Urinary bladder (tissue), 4 donors: ENCODE measurements around the gene P3H1. TPM values are rescaled to one million over a fixed set of nuclear protein-coding genes. Genes with fewer than 3 reads are reported as not detected.

Experiments
- DNase-seq: peaks from one replicate; pipeline ENCODE4 v3.0.0-alpha.2; 2015; ENCODE audit errors: extremely low spot score
- H3K27ac ChIP-seq: one replicate; pipeline ENCODE4 v1.5.1; 2013; ENCODE audit warnings: low read depth, mild to moderate bottlenecking, moderate library complexity
- H3K36me3 ChIP-seq: one replicate; pipeline ENCODE4 v1.6.1; 2013; ENCODE audit warnings: mild to moderate bottlenecking, moderate library complexity; ENCODE audit not compliant: insufficient read depth
- H3K4me1 ChIP-seq: one replicate; pipeline ENCODE4 v1.6.1; 2013; ENCODE audit warnings: mild to moderate bottlenecking, moderate library complexity; ENCODE audit not compliant: insufficient read depth
- H3K4me3 ChIP-seq: one replicate; pipeline ENCODE4 v1.5.1; 2013; ENCODE audit warnings: low read depth, low read length
- WGBS: extraction: QIAGEN DNeasy Blood & Tissue Kit; methylation state at CpG from one replicate; pipeline ENCODE4 v1.1.7; 2013; 5-methylcytosine and 5-hydroxymethylcytosine counted together
- polyA plus RNA-seq: library from polyadenylated mRNA; stranded (reverse); fragments of 200-250 nt; gene quantifications from one replicate; pipeline ENCODE4 v1.2.3, GENCODE V29; 2013
- total RNA-seq: library from RNA; depleted of rRNA; stranded (reverse); fragments of >200 nt; gene quantifications from one replicate; pipeline ENCODE4 v1.2.3, GENCODE V29; 2014
- donor health status: healthy with polysubstance abuse.
- donor health status: healthy.

Gene P3H1
- total and polyA plus RNA-seq, 2 donors = 35.5 to 81.1 TPM

DNA sequence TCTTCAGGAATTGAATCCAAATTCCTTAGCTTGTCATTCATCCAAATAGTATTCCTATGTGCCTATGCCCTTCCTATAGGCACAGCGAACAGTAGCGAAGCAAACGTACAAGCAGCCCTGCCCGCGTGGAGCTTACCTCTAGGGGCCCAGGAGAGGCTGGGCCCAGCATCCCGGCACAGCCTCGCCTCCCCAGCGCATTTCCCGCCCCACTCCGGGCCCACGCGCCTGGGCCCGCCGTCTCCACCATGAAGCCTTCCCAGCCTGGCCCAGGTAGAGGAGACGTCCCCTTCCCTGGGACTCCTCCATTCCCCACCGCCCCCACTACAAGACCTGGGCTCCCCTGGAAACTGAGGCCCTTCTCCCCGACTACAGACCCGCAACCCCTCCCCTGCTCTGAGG, 17.7 kb upstream of the P3H1 start:
- H3K36me3 ChIP-seq = no peaks in the 10 kb centered on the region
- H3K27ac ChIP-seq = no peak overlapping the region
- no peak overlapping the region for H3K4me3 ChIP-seq
- 83% methylated on average over 18 of the region's 18 CpGs for WGBS
- no peak for DNase-seq
- H3K4me1 ChIP-seq = no peaks in the 10 kb centered on the region

DNA sequence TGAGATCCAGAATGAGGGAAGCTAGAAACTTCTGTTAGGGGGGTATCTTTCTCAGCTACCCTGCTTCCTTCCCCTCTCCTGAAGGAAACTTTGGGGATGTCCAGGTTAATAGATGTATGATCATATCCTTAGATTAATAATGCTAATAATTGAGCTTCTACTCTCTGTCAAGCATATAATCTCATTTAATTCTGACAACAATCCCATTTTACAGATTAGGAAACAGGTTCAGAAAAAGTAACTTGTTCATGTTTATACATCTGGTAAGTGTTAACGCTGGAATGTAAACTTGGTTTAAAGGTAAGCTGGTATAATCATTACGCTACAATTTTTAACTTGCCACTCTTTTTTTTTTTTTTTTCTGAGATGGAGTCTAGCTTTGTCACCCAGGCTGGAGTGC, 16.3 kb upstream of the P3H1 start:
- H3K4me3 ChIP-seq = no peak overlapping the region
- 98% methylated on average over 2 of the region's 2 CpGs for WGBS

DNA sequence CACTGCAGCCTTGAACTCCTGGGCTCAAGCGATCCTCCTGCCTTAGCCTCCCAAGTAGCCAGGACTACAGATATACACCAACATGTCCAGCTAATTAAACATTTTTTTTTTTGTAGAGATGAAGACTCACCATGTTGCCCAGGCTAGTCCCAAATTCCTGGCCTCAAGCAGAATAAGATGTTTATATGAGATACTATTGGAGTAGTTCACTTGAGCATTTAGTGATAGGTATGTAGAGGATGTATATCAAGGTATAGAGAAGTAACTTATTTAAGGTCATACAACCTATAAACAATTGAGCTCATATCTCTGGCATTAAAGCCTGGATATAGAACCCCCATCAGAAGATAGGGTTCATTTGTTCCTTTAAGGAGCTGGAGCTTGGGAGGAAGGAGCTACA, 13.3 kb upstream of the P3H1 start:
- H3K36me3 ChIP-seq = peaks cover 4% of the 10 kb centered on the region
- WGBS = 97% methylated on average over 1 of the region's 1 CpG

More for the DNA sequence above, 16.3 kb upstream of the P3H1 start:
- Histone ChIP-seq H3K27ac (no peak overlapping the region), H3K36me3 (no peaks in the 10 kb centered on the region), H3K4me1 (no peaks in the 10 kb centered on the region)
- no peak for DNase-seq

DNA sequence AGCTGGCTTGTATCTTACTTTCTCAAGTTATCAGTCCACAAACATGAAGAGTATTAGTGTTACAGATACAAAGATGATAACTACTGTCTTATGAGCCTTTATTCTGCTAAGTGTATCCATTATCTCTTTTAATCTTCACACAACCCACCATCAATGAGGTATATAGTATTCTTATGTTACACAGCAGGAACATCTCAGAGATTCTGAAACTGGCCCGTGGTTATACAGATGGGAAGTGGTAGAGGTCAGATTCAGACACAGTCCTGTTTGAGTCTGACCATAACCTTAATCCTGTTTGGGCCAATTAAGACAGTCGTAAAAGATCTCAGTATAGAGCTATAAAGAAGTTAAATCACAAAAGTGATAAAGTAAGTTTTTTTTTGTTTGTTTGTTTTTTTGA, 12.9 kb upstream of the P3H1 start:
- no peak for DNase-seq
- 66% methylated on average over 2 of the region's 2 CpGs for WGBS
- Histone ChIP-seq H3K4me3 (no peak overlapping the region), H3K27ac (no peak overlapping the region), H3K36me3 (peaks cover 4% of the 10 kb centered on the region), H3K4me1 (no peaks in the 10 kb centered on the region)

More for the DNA sequence above, 13.3 kb upstream of the P3H1 start:
- Histone ChIP-seq H3K4me1 (no peaks in the 10 kb centered on the region), H3K27ac (no peak overlapping the region), H3K4me3 (no peak overlapping the region)
- DNase-seq = no peak

DNA sequence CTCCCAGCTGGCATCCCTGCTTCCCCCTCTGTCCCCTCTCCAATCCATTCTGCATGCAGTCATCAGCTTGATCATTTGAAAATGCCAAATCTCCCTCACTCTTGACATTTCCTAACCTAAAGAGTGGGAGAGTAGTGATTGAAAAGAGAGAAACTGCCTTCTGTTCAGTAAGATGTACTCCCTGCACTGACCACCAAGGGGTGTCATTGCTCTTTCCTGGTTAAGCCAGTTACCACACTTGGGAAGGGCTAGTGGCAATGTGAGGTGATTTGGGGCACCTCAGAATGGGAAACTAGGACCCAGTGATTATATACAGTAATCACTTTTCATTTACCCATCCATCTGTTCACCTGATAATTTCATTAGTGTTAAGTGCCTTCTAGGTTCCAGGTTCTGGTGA, 11.0 kb upstream of the P3H1 start:
- H3K4me3 ChIP-seq = no peak overlapping the region
- H3K27ac ChIP-seq = no peak overlapping the region
- no peak for DNase-seq
- H3K4me1 ChIP-seq = no peaks in the 10 kb centered on the region
- peaks cover 4% of the 10 kb centered on the region for H3K36me3 ChIP-seq

DNA sequence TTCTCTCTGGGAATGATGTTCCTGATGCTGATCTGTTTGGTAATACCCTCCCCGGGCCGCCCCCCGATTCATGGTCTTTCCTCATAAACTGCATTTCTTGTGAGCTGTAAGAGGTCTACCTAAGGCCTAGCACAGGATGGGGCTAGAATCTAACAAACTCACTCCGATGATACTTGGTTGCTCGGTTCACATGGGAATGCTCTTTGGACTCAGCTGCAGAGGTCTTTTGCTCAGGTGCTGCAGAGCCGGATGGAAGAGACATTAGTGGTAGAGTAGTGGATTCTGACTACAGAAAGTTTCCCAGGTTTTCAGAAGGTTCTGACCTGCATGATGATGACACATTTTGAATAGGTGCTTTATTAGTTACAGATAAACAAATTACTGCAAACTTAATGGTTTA, 9.7 kb upstream of the P3H1 start:
- WGBS = 98% methylated on average over 6 of the region's 6 CpGs
- no peaks in the 10 kb centered on the region for H3K4me1 ChIP-seq
- H3K4me3 ChIP-seq = no peak overlapping the region
- peaks cover 5% of the 10 kb centered on the region for H3K36me3 ChIP-seq
- no peak for DNase-seq
- H3K27ac ChIP-seq = no peak overlapping the region

DNA sequence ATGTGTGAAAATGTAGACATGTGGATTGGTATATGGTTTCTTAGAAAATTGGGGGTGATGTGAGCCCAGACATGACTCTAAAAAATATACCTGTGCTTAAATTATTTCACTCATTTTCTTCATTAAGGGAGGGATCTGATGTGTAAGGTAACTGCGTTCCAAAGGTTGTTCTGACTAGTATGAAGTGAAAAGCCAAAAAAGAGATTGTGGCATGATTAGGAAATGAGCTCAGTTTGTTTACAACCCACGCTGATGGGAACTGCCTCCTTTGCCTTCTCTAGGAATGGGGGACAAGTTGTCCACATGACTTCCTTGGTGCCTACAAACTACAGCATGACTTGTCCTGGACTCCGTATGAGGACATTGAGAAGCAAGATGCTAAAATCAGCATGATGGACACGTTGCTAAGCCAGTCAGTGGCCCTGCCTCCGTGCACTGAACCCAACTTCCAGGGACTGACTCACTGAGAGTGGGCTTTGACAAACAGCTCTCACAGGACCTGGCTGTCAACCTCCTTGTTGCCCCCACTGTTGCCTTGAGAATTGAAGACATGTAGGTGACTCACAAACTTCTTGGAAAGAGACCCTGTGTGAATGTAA, 8.2 kb upstream of the P3H1 start:
- peaks cover 5% of the 10 kb centered on the region for H3K36me3 ChIP-seq

DNA sequence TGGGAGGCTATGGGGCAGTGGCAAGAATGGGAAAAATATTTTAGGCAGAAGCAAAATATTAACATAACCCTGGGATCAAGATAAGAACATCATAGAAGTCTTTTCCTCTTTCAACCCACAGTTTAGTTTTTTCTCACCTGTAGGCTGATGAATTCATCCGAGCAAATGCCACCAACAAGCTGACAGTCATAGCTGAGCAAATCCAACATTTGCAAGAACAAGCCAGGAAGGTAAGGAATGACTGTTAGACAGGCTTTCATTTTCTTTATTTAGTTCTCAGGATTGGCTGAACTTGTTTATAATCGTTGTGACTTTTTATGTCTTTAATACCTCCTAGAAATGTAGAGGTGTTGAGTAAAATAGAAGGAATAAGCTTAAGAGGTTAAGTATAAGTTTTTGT, 6.6 kb upstream of the P3H1 start:
- Histone ChIP-seq H3K36me3 (peaks cover 7% of the 10 kb centered on the region), H3K27ac (no peak overlapping the region), H3K4me1 (peaks cover 1% of the 10 kb centered on the region), H3K4me3 (no peak overlapping the region)
- 48% methylated on average over 2 of the region's 2 CpGs for WGBS
- no peak for DNase-seq

More for the DNA sequence above, 8.2 kb upstream of the P3H1 start:
- 90% methylated on average over 5 of the region's 5 CpGs for WGBS
- Histone ChIP-seq H3K4me1 (no peaks in the 10 kb centered on the region), H3K27ac (no peak overlapping the region), H3K4me3 (no peak overlapping the region)
- DNase-seq = no peak

DNA sequence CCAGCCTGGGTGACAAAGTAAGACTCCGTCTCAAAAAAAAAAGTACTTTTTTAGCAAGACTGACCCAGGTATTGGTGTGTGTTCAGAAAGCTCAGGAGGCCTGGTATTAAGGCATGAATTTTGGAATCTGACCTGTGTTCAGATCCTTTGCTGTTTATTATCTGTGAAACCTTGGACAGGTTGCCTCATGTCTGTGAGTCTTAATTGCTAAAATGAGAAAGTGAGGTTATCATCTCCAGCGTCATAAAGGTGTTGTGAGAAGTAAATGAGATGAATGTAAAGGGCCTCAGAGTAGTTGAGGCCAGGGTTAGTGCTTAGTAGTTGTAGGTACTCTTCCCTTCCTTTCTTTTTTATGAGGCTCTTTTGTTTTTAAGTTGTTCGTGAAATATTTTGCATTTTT, 3.0 kb upstream of the P3H1 start:
- no peak for DNase-seq
- Histone ChIP-seq H3K4me1 (peaks cover 1% of the 10 kb centered on the region), H3K27ac (no peak overlapping the region), H3K36me3 (peaks cover 3% of the 10 kb centered on the region), H3K4me3 (no peak overlapping the region)
- WGBS = 93% methylated on average over 3 of the region's 3 CpGs

DNA sequence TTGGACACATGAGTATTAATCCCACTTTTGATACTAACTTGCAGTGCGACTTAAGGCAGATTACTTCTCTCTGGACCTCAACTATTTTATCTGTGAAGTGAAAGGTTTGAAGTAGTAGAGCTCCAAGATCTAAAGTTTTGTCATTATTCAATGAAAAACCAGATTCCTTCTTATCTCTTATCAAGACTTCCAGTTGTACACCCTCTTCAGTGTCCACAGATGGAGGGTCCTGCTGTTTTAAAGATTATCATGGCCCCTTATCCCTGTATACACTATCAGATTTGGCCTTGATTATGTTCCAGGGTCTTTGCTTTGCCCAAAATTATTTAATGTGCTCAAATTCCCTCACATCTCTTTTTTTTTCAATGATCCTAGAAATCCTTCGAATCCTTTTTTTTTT, 1.3 kb upstream of the P3H1 start:
- peaks cover 1% of the 10 kb centered on the region for H3K4me1 ChIP-seq
- peak overlapping the region; percentile 87 for H3K4me3 ChIP-seq
- H3K36me3 ChIP-seq = peaks cover 3% of the 10 kb centered on the region
- no peak overlapping the region for H3K27ac ChIP-seq
- no peak for DNase-seq
- WGBS = 68% methylated on average over 2 of the region's 2 CpGs

DNA sequence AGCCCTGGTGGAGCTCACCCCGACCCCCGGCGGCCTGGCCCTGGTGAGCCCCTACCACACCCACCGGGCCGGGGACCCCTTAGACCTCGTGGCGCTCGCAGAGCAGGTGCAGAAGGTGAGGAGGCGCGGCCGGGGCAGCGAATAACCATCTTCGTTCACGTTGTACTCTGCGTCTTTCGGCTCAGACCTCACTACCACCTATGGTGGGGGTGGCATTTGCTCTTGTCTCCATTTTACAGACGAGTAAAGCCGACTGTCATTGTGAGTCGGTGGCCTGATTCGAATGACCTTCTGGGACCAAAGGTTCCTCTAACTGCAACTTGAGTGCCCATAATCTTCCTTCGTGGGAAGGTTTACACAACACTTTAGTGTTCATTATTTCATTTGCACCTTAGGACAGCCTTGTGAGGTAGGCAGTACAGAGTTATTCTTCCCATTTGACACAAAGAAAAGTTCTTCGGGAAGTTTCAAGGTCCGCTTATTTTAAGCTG, 727 bp upstream of the P3H1 start:
- H3K36me3 ChIP-seq = peaks cover 3% of the 10 kb centered on the region
- peak overlapping the region; percentile 87 for H3K4me3 ChIP-seq
- no peak for DNase-seq
- H3K27ac ChIP-seq = peak overlapping the region; percentile 70
- 1% methylated on average over 23 of the region's 23 CpGs for WGBS
- peaks cover 1% of the 10 kb centered on the region for H3K4me1 ChIP-seq

DNA sequence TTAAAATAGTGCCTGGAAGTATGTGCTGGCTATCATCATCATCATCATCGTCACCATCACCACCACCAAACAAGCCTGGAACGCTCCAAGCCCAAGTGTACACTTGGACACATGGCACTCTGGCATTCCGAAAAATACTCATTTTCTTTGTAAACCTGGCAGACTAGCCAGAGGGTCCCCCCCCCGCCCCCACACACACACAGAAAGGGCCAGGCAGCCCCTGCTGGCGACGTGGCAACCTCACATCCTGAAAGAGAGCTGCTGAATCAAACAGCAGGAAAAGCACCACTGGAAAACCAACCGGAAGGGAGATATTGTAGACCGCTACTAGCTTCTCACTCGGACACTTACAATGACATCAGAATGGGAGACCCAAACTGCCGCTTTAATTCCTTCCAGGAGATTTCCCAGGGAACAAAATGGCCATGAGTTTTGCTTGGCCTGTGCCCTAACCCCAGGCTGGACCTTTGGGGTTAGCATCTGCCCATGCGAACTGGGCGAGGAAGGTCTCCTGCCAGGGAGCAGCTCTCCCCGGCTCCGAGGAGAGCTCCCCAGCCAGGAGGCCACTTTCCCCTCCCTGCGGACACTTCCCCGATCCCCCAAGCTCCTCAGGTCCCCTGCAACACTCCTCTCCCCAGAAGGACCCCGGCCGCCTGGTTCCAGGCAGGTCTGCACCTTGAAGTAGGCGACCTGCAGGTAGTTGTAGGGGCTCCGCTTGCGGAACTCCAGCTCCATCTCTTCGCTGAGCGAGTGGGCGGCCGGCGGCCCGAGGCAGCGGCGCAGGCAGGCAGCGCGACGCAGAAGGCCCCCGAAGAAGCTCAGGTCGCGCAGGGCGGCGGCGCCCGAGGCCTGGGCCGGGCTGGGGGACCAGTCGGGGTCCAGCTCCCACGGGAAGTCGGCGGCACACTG, 742 bp downstream of the P3H1 start:
- WGBS = under 1% methylated on average over 44 of the region's 44 CpGs
- Histone ChIP-seq H3K4me1 (peaks cover 1% of the 10 kb centered on the region), H3K4me3 (peak overlapping the region; percentile 80), H3K36me3 (peaks cover 1% of the 10 kb centered on the region), H3K27ac (peak overlapping the region; percentile 80)
- DNase-seq = no peak

DNA sequence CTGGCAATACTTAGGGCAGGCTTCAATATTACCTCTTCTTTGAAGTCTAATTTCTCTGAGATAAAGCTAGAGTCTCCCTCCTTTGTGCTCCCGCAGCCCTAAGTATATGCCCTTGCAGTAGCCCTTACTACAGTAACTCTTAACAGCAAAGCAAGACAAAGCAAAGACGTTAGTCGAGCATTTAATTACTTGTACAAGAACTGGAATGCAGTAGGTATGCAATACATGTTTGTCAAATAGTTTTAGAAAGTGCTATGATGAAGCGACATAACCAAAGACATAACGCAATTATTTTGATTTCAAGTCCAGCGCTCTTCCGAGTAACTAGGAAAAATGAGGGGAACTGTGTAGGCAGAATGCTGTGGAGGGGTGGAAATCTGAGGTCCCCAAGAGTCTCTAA, 1.6 kb downstream of the P3H1 start:
- Histone ChIP-seq H3K4me1 (peaks cover 1% of the 10 kb centered on the region), H3K27ac (no peak overlapping the region), H3K36me3 (peaks cover 1% of the 10 kb centered on the region), H3K4me3 (peak overlapping the region; percentile 80)
- 12% methylated on average over 7 of the region's 7 CpGs for WGBS
- DNase-seq = no peak

DNA sequence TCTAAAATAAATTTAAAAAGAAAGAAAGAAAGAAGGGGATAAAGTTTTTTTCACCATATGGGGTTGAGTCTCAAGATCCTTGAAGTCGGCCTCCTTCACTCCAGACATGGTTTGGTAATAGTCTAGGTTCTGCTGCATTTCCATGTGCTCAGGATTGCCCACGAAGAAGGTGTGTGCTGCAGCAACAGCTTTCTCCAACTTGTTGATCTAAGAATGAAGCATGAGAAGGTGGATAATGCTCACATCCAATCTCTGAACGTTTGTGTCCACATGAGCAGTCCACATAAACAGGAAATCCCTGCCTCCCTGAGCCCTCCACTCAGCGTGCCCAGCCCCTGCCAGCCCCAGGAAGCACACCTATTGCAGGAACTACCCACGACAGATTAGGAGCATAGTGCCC, 4.6 kb downstream of the P3H1 start:
- 66% methylated on average over 5 of the region's 5 CpGs for WGBS
- peaks cover 3% of the 10 kb centered on the region for H3K36me3 ChIP-seq

More for the DNA sequence above, 4.6 kb downstream of the P3H1 start:
- no peaks in the 10 kb centered on the region for H3K4me1 ChIP-seq
- no peak overlapping the region for H3K27ac ChIP-seq
- no peak for DNase-seq
- no peak overlapping the region for H3K4me3 ChIP-seq
